Large intestine (tissue), 12 donors: ENCODE measurements around the gene C12orf76. TPM values are rescaled to one million over a fixed set of nuclear protein-coding genes. Genes with fewer than 3 reads are reported as not detected.
A peak's percentile ranks its signal among the peaks of the same experiment; 100 is the strongest.
"Not testable (repeated sequence)": the region's sequence is repeated elsewhere in the genome, so short reads cannot be mapped to it uniquely, and the experiment has no call there.

Source experiments
- DNase-seq, 2 donors: peaks; one replicate each; pipeline versions ENCODE4 v3.0.0 to v3.0.0-alpha.2; 2013
- H3K27ac ChIP-seq: one replicate; pipeline ENCODE4 v1.5.1; 2013; ENCODE audit warnings: low read length
- H3K27me3 ChIP-seq: 2 replicates; pipeline ENCODE4 v1.6.1; 2013; ENCODE audit warnings: low read length; ENCODE audit not compliant: control insufficient read depth, insufficient read depth
- H3K36me3 ChIP-seq: 2 replicates; pipeline ENCODE4 v1.6.1; 2013; ENCODE audit warnings: low read length; ENCODE audit not compliant: control insufficient read depth, insufficient read depth
- H3K4me1 ChIP-seq: one replicate; pipeline ENCODE4 v1.6.1; 2013; ENCODE audit warnings: low read length; ENCODE audit not compliant: control insufficient read depth, insufficient read depth
- H3K4me3 ChIP-seq: one replicate; pipeline ENCODE4 v1.5.1; 2013; ENCODE audit warnings: low read length
- H3K9me3 ChIP-seq: one replicate; pipeline ENCODE4 v1.6.1; 2013; ENCODE audit warnings: mild to moderate bottlenecking, low read depth, low read length, moderate library complexity; ENCODE audit not compliant: control insufficient read depth
- WGBS: methylation state at CpG from one replicate; pipeline ENCODE4 v1.1.5; 2013; ENCODE audit warnings: low lambda C conversion rate; ENCODE audit not compliant: insufficient coverage; 5-methylcytosine and 5-hydroxymethylcytosine counted together
- long read RNA-seq, 11 donors: transcript quantifications; one replicate each; lab custom pipeline, GENCODE V29; 2026
- polyA plus RNA-seq: library from polyadenylated mRNA; unstranded; fragments of 120-200 nt; gene quantifications from one replicate; pipeline ENCODE4 v1.2.1, GENCODE V29; 2013

Gene C12orf76, protein sequence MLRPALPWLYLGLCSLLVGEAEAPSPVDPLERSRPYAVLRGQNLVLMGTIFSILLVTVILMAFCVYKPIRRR
- 36.1 TPM for polyA plus RNA-seq
- long read RNA-seq, donor 1, transcript C12orf76-203 (2 exons, 1,755 nt): major isoform, 7 of 11 reads
- long read RNA-seq, donor 1, partial matches to known transcripts: 0 of 11 reads
- long read RNA-seq, donor 1, other reads (novel, unspliced or antisense): 0 of 11 reads
- long read RNA-seq, donor 2, transcript C12orf76-203 (2 exons, 1,755 nt): major isoform, 9 of 20 reads
- long read RNA-seq, donor 2, partial matches to known transcripts: 10 of 20 reads
- long read RNA-seq, donor 2, other reads (novel, unspliced or antisense): 0 of 20 reads
- long read RNA-seq, donor 3: 0 reads
- long read RNA-seq, donor 4, partial matches to known transcripts: 0 of 1 reads
- long read RNA-seq, donor 4, other reads (novel, unspliced or antisense): 0 of 1 reads
- long read RNA-seq, donor 5, transcript C12orf76-203 (2 exons, 1,755 nt): major isoform, 6 of 10 reads
- long read RNA-seq, donor 5, partial matches to known transcripts: 0 of 10 reads
- long read RNA-seq, donor 5, other reads (novel, unspliced or antisense): 0 of 10 reads
- long read RNA-seq, donor 6, partial matches to known transcripts: 0 of 4 reads
- long read RNA-seq, donor 6, other reads (novel, unspliced or antisense): 0 of 4 reads
- long read RNA-seq, donor 7, transcript C12orf76-203 (2 exons, 1,755 nt): major isoform, 5 of 11 reads
- long read RNA-seq, donor 7, partial matches to known transcripts: 5 of 11 reads
- long read RNA-seq, donor 7, other reads (novel, unspliced or antisense): 0 of 11 reads
- long read RNA-seq, donor 8, transcript C12orf76-203 (2 exons, 1,755 nt): major isoform, 8 of 17 reads
- long read RNA-seq, donor 8, partial matches to known transcripts: 5 of 17 reads
- long read RNA-seq, donor 8, other reads (novel, unspliced or antisense): 0 of 17 reads
- long read RNA-seq, donor 9, transcript C12orf76-203 (2 exons, 1,755 nt): major isoform, 11 of 27 reads
- long read RNA-seq, donor 9, partial matches to known transcripts: 12 of 27 reads
- long read RNA-seq, donor 9, other reads (novel, unspliced or antisense): 0 of 27 reads
- long read RNA-seq, donor 10, transcript C12orf76-203 (2 exons, 1,755 nt): major isoform, 6 of 19 reads
- long read RNA-seq, donor 10, partial matches to known transcripts: 12 of 19 reads
- long read RNA-seq, donor 10, other reads (novel, unspliced or antisense): 0 of 19 reads
- long read RNA-seq, donor 11, partial matches to known transcripts: 5 of 9 reads
- long read RNA-seq, donor 11, other reads (novel, unspliced or antisense): 0 of 9 reads

DNA sequence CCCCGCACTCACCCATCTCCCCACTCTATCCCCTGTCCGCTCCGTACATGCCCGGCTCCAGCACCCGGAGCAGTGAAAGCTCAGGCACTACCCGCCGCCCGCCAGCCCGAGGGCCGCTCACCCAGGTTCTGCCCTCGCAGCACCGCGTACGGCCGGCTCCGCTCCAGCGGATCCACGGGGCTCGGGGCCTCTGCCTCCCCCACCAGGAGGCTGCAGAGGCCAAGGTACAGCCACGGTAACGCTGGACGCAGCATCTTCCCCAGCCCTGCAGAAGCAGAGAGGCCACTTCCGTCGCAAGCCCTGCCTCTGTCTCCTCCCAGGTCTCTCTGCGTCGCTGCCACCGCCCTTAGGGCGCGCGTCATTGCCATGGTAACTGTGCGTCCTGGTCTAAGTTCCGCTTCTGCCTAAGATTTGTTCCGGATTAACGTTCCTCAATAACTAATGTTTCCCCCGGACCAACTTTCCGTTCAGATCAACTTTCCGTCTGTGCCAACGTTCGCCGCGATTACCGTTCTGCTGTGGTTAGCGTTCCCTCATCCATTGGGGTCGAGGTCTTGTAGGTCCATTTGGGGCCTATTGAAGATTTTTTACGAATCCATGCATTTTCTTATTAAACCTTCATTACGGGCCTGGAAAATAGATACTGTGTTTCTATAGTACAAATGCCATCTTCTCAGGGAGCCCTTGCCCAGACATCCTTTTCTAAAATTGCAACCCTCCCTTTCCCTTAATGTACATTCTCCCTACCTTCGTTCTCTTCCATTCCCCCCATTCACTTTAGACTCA lies at the start of gene C12orf76:
C12orf76 (minus strand) TSS at position 281 of the 786 bp plus-strand sequence; CDS start at position 254, 27 bp downstream.
- Histone ChIP-seq H3K27me3 (no peaks in the 10 kb centered on the region), H3K4me1 (peaks cover 16% of the 10 kb centered on the region), H3K27ac (peak within 1 kb of the TSS; percentile 89), H3K9me3 (no peaks in the 10 kb centered on the region), H3K36me3 (peaks cover 4% of the 10 kb centered on the region), H3K4me3 (peak within 1 kb of the TSS; percentile 77)
- WGBS: 46% methylated on average over 3 of the region's 47 CpGs
- DNase-seq: peak; percentile 97 to 98

DNA sequence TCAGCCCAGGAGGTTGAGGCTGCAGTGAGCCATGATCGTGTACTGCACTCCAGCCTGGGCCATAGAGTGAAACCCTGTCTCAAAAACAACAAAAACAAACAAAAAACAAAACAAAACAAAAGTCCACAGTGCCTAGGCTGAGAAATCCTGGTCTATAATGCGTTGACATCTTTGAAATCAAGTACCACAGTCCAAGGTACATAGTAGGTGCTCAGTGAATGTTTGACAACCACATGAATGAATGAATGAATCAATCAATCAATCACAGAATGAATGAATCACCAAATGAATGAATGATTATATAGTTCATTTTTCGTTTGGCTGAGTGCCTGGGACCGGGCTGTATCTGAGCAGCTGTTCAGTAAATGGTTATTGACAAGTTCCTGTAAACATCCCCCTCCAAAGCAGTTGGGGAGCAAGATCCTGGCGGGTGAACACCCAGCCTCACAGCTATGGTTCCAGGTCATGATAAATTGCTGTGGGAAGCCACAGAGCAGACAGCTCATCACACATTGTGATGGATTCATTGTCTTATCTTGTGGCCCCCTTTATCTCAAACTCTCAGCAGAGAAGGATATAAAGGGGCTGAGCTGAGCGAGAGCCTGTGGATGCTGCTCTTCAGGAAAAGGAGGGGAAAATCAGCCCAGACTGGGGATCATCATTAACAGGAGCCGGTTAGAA lies 45.4 kb upstream of the C12orf76 start:
- Histone ChIP-seq H3K9me3 (no peaks in the 10 kb centered on the region), H3K4me3 (no peak overlapping the region), H3K4me1 (no peaks in the 10 kb centered on the region), H3K27me3 (peaks cover 5% of the 10 kb centered on the region), H3K27ac (no peak overlapping the region), H3K36me3 (no peaks in the 10 kb centered on the region)
- no peak for DNase-seq
- 86% methylated on average over 1 of the region's 7 CpGs for WGBS

DNA sequence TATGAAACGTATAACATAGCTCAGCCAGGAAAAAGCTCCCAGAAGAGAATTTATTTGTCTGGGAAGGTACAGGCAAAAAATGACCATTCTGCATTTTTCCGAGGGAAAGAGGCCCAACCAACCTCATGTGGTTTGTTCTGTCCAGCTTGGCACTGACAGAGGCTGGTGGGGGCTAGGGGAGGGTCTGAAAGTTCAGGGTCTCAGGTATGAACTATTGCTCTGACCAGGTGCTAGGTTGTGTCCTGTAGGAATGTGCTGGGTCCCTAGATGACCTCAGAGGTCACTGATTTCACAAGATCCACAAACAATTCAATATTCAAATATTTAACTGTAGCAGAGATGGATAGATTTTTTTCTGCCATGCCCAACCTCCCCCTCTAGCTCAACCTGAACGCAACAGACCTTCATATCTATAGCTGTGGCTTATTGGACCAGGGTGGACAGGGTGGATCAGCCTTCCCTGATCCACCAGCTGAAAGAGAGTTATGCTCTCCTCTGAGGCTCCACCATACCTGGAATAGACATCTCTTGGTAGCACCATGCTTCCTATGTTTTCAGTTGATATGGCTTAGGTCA lies 42.9 kb upstream of the C12orf76 start:
- DNase-seq: no peak
- Histone ChIP-seq H3K27me3 (peaks cover 5% of the 10 kb centered on the region), H3K36me3 (no peaks in the 10 kb centered on the region), H3K4me1 (no peaks in the 10 kb centered on the region), H3K27ac (no peak overlapping the region), H3K4me3 (no peak overlapping the region), H3K9me3 (no peaks in the 10 kb centered on the region)
- no CpG with 5 or more reads among the region's 3 CpGs for WGBS

DNA sequence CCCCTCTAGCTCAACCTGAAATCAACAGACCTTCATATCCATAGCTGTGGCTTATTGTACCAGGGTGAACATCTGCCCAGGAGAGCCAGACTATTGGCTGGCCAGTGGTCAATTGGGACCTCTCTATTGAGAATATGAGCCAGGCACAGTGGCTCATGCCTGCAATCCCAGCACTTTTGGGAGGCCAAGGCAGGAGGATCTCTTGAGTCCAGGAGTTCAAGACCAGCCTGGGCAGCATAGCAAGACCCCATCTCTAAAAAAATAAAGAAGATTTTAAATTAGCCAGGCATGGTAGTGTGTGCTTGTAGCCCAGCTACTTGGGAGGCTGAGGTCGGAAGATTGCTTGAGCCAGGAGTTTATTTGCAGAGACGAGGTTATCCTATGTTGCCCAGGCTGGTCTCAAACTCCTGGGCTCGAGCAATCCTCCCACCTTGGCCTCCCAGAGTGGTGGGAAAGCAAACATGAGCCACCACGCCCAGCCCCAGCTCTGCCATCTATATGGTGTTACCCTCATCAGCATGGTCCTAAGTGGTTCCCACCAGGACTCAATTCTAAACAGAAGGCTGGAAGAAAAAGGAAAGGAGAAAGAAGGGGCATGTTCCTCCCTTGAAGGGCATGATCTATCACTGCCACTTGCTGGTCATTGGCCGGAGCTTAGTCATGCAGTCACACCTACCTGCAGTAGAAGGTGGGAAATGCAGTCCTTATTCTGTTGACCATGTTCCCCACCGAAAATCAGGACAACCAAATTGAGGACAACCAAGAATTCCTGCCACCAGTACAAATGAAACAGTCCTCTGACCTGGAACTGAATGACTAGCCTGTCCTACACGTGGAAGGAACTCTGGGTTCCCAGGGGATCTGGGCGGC lies 42.2 kb upstream of the C12orf76 start:
- H3K4me3 ChIP-seq: no peak overlapping the region
- H3K36me3 ChIP-seq: no peaks in the 10 kb centered on the region
- no peaks in the 10 kb centered on the region for H3K4me1 ChIP-seq
- WGBS: no CpG with 5 or more reads among the region's 8 CpGs
- peaks cover 7% of the 10 kb centered on the region for H3K27me3 ChIP-seq
- H3K27ac ChIP-seq: no peak overlapping the region
- DNase-seq: peak in 1 of 2 donors; percentile 5
- H3K9me3 ChIP-seq: no peaks in the 10 kb centered on the region

DNA sequence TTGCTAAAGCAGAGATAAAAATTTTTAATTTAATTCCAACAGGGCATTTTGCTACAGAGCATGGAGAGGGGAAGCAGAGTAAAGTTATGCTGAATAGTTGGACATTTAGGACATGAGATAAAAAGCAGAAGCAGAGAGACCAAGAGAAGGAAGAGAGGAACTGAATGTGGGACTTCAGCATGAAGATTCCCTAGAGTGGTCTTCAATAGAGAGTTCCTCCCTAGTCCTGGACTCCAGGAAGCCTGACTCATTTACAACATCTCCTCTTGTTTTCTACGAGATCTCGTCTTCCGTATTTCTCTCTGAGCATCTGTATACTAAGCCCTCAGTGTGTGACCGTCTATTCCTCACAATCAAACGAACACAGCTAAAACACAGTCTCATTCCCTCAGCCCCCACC lies 40.6 kb upstream of the C12orf76 start:
- WGBS: 82% methylated on average over 4 of the region's 5 CpGs
- H3K27me3 ChIP-seq: peaks cover 7% of the 10 kb centered on the region
- no peaks in the 10 kb centered on the region for H3K36me3 ChIP-seq
- no peaks in the 10 kb centered on the region for H3K4me1 ChIP-seq
- DNase-seq: no peak
- H3K27ac ChIP-seq: no peak overlapping the region
- no peak overlapping the region for H3K4me3 ChIP-seq
- no peaks in the 10 kb centered on the region for H3K9me3 ChIP-seq

DNA sequence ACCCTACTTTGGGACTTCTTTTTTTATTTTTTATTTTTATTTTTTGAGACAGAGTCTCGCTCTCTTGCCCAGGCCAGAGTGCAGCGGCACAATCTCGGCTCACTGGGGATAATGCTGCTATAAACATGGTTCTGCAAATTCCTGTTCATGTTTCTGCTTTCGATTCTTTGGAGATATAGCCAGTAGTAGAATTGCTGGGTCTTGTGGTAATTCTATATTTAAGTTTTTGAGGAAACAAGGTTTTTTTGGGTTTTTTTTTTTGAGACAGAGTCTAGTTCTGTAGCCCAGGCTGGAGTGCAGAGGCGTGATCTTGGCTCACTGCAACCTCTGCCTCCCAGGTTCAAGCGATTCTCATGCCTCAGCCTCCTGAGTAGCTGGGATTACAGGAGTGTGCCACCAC lies 39.9 kb upstream of the C12orf76 start:
- not testable (repeated sequence) for H3K4me1 ChIP-seq, H3K27ac ChIP-seq, H3K4me3 ChIP-seq, DNase-seq, H3K9me3 ChIP-seq, H3K36me3 ChIP-seq, H3K27me3 ChIP-seq
- WGBS: 100% methylated on average over 1 of the region's 6 CpGs

DNA sequence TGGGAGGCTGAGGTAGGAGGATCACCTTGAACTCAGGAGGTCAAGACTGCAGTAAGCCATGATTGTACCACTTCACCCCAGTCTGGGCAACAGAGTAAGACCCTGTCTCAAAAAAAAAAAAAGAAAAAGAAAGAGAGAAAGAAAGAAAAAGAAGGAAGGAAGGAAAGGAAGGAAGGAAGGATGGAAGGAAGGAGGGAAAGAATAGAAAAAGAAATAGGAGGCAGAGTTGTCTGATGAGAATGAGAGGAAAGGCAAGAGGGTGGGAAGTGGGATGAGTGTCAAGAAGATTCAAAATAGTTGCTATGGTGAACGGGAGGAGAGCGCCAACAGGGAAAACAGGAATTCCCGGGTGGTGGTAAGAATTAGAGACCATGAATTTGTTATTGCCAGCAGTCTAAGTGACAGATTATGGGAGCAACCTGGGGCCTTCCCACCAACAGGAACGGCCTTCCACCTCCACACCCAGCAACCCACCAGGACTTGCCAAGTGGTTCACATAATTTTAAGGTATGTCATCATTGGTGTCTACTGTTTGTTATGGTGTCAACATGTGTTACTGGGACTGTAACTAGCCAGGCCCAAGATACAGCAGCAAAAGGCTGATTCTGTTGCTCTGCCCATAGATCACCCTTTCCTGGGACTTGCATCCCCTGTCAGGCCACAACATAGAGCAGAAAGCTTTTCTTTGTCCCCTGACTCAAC lies 36.1 kb upstream of the C12orf76 start:
- no peak overlapping the region for H3K4me3 ChIP-seq
- H3K9me3 ChIP-seq: no peaks in the 10 kb centered on the region
- H3K27ac ChIP-seq: no peak overlapping the region
- 80% methylated on average over 2 of the region's 4 CpGs for WGBS
- DNase-seq: no peak
- H3K36me3 ChIP-seq: no peaks in the 10 kb centered on the region
- H3K27me3 ChIP-seq: peaks cover 2% of the 10 kb centered on the region
- H3K4me1 ChIP-seq: no peaks in the 10 kb centered on the region

DNA sequence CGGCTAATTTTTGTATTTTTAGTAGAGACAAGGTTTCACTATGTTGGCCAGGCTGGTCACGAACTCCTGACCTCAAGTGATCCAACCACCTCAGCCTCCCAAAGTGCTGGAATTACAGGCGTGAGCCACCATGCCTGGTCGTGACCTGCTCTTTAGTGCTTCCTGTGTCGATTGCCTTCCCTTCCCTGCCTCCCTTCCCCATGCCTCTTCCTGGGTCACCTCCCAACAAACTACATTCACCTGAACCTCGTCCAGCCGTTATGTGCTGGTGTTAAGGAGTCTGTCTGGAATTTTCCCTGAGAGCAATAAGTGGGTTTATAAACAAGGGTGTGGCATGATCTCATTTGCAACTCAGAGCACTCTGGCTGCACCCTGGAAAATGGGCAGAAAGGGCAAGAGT lies 32.1 kb upstream of the C12orf76 start:
- H3K9me3 ChIP-seq: no peaks in the 10 kb centered on the region
- DNase-seq: no peak
- H3K36me3 ChIP-seq: no peaks in the 10 kb centered on the region
- no peak overlapping the region for H3K27ac ChIP-seq
- WGBS: 54% methylated on average over 2 of the region's 7 CpGs
- H3K4me1 ChIP-seq: no peaks in the 10 kb centered on the region
- H3K4me3 ChIP-seq: no peak overlapping the region
- no peaks in the 10 kb centered on the region for H3K27me3 ChIP-seq
